ENCODE data around the gene ERMAP.
"Not testable (repeated sequence)": the region's sequence is repeated elsewhere in the genome, so short reads cannot be mapped to it uniquely, and the experiment has no call there.

The ERMAP gene

DNA sequence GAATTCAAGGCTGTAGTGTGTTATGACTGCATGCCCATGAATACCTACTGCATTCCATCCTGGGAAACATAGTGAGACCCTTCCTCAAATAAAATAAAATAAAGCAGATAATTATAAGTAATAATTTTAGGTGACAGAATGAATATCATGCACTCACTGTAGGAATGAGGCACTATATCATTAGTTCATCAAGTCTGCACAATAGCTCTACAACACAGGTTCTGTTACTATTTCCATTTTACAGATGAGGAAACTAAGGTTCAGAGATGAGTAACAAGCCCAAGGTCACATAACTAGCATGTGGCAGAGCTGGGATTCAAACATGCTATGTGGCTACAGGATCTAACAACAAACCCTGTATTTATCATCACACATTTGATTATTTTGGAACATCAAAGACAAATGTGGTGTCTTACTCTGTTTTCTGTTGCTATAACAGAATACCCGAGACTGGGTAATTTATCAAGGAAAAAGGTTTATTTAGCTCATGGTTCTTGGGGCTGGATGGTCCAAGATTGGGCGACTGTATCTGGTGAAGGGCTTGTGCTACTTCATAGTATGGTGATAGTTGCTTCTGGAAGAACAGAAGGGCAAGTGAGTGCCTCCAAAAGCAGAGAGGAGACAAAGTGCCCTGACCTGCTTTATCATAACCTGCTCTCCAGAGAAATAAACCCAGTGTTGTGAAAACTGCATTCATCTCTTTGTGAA, 24.7 kb downstream of the ERMAP start:
- DNase-seq (ENCODE audit: low read depth in 2 of 2, low spot score in 1 of 2), result no peak

DNA sequence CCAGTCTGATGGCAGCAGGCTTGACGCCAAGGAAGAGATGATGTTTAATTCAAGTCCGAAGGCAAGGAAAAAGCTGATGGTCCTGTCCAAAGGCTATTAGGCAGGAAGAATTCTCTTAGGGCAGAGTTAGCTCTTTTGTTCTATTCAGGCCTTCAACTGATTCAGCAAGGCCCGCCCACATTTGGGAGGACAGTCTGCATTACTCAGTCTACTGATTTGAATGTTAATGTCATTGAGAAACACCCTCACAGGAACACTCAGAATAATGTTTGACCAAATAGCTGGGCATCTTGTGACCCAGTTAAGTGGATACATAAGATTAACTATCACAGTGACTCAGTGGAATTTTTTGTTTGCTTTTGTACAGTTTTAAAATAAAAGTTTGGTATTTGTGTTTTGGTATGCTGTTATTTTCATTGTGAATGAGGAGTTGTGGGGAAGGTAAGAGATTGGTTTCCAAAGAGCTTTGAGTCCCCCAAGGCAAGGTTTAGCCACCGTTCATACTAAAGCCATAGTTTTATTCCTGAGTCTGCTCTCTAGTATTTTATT, 27.7 kb downstream of the ERMAP start:
- no peak for DNase-seq (ENCODE audit: low read depth in 2 of 2, low spot score in 1 of 2)

DNA sequence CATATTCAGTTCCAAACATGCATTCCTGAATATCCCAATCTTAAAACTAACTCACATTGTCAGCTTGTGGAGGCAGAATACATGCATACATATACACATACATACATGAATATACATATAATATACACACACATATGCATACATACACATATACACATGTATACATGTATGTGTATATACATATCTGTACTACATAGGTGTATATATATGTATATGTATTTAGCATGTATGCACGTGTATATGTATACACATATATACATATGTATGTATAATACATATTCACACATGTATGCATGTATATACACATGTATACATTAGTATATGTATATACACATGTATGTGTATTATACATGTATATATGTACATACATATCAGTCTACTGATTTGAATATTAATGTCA, 28.3 kb downstream of the ERMAP start:
- no peak for DNase-seq (ENCODE audit: low read depth in 2 of 2, low spot score in 1 of 2)

DNA sequence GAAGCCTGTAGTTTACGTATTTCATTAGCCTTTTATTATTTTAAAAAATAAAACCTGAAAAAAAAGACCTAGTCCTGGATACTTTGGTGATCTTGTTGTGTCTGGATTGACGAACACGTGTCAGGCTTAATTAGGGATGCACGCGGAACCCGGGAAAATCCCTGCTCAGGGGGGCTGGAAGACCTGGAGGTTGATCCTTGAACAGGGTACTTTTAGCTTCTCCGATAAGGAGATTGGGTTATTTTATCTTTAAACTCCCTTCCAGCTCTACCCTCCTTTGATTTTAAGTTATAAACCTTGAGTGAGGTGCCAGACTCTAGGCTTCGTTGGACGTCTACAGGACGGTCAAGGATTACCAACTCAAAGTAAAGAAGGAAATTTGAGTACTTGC, 28.9 kb downstream of the ERMAP start:
- DNase-seq (ENCODE audit: low read depth in 2 of 2, low spot score in 1 of 2), result no peak

DNA sequence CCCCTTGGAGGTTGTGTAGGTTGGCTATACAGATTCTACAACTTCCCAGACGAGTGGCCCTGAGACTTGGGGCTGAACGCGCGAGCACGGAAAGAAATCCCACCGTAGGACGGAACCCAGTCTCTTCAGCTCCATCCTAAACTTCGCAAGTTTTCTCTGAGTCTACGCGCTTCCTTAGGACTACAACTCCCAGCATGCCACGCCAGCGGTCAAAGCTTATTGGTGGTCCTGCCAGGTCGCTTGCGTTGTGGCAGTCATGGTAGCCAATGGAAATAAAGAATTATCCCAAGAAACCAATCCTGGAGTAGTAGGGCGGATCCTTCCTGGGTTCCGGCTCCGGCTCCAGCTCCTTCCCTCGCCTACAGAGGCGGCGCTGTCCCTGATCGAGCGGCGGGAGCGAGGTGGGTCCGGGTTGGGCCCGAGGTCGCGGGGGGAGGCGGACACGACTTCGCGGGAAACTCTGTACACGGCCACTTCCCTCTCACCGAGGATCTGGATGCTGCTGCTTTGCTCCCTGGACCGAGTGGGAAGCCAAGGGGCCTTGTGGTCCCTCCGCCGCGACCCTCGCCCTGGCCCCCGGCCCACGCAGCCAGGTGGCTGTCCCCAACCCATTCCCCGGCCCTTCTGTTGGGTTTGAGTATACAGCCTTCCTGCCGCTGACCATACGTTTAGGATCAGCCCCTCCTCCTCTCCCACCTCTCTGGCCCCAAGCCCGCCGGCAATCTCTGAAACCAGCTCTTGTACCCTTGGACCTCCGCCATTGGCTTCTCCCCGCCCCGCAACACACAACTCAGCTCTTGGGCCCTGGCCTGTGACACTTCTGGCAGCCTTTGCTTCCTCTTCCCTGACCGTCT, 29.6 kb downstream of the ERMAP start, which contains the start of gene ZNF691:
Gene ZNF691, plus strand, starts transcription at position 357 of the 854 bp plus-strand sequence. CDS start 3,046 bp downstream, outside the sequence.
- DNase-seq (ENCODE audit: low read depth in 2 of 2, low spot score in 1 of 2), result peak; percentile 64 to 79

DNA sequence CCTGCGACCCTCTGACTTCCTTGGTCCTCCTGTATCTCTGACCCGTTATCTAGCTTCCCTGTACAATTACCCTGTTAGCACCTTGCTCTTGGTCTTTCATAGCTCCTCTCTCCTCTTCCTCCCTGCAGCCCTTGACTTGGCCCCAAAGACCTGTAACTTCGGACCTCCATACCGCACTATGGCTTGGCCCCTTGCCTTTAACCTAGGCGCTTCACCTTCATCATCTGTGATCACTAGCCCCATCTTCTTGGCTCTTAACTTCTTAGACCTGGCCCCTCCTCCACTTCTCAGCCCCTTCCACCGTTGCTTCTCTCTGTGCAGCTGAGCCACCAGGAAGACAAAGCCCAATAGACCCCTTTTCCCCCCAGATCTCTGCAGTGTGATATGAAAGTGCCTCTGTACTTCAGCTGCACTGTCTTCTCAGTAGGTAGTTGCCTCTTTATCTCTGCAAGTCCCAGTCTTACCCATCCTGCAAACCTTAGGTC, 30.2 kb downstream of the ERMAP start:
- DNase-seq (ENCODE audit: low read depth in 2 of 2, low spot score in 1 of 2), result no peak

DNA sequence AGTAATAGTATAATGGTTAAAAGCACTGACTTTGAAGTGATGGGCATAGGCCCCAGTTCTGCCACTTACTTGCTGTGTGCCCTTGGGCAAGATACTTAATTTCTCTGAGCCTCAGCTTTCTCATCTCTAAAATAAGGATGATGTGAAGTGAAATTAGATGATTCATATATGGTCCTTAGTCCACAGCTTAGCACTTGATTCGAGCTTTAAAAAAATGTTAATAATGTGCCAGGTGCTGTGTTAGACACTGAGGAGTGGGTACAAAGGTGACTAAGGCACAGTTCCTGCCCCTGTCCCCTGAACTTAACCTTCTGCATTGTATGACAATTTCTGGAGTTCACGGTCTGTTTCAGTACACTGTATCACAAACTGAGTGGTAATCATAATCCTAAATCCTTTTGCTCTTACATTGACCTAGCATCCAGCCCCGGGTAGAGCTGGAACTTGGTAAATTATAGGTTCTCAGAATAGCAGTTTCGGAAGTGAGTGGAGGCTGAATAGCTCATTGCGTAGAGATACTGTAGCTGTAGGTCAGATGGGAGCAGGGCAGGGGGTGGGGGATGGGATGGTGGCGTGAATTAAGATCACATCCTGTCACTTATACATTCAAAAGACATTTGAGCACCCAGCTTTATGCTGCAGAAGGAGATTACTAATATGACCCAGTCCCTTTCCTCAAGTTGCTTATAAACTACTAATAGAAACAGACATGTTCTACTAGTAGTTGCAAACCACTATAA, 31.0 kb downstream of the ERMAP start:
- DNase-seq (ENCODE audit: low read depth in 2 of 2, low spot score in 1 of 2), result no peak

DNA sequence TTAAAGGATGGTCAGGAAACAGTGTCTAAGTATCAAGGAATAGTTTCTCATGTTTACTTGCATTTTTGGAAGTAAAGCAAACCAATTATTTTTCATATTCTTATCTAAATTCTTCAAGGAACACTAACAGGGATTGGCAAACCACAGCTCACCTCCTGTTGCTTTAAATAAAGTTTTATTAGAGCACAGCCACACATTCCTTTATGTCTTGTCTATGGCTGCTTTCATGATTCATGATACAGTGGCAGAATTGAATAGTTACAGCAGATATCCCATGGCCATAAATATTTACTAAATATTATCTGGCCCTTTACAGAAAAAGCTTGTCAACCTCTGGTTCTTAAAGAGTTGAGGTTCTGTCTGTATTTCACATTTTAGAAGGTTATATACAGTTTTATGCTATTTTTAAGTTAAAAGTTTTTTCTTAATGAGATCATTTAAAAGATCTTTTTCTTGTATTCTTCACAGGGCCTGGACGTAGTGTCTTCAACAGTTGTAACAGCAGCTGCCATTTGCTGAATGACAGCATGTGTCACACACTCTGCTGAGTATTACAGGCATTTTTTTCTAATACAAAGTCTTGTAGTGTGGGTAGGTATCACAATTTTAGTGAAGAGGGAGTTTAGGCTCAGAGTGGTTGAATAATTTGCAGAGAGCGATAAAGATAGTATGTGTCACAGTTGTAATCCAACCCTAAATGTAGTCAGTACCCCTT, 32.1 kb downstream of the ERMAP start:
- DNase-seq (ENCODE audit: low read depth in 2 of 2, low spot score in 1 of 2), result no peak

DNA sequence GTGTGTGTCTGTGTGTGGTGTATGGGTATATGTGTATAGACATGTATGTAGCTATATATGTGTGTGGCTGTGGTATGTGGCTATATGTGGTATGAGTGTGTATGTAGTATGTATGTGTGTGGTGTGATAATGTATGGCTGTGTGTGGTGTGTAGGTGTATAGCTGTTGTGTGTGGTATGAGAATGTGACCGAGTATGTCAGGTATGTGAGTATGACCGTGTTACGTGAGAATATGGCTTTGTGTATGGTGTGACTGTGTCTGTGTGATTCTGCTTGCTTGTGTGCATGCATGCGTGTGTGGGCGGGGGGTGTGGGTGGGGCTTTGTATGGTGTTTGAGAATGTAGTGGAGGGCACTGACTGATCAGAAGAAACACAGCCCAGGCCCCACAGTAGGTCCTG, 33.0 kb downstream of the ERMAP start:
- DNase-seq (ENCODE audit: low read depth in 2 of 2, low spot score in 1 of 2), result no peak

DNA sequence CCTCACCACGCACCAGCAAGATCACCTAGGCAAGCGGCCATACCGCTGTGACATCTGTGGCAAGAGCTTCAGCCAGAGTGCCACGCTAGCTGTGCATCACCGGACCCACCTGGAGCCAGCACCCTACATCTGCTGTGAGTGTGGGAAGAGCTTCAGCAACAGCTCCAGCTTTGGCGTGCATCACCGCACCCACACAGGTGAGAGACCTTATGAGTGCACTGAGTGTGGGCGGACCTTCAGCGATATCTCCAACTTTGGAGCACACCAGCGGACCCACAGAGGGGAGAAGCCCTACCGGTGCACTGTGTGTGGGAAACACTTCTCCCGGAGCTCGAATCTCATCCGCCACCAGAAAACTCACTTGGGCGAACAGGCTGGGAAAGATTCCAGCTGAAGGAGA, 34.5 kb downstream of the ERMAP start:
- DNase-seq (ENCODE audit: low read depth in 2 of 2, low spot score in 1 of 2), result no peak

DNA sequence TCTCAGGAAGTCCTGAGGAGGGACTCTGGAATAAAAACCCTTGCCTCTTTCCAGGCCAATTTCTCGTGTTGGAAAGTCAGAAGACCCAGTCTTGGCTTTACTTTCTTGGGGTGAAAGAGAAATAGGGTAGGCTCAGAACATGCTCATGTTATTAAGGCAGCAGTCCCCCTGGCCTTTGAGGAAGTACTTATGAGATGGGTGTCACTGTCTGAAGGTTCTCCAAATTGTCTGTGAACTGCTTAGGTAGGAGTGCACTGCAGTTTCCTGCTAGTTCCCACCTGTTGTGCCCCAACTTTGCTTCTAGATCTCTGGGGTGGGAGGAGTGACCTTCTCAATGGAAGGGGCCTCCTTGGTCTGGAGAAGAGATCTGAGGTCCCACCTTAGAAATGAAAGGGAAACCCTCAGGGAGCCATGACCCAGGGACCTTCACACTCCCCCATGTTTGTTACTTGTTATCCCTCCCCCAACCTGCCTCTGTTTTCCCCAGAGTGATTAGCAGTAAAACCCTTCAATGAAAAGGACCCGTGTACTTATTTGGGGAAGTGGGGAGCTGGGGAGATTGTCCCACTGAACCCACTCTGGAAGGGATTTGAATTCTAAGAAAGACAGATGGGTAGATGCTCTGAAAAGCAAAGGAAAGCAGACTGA, 35.2 kb downstream of the ERMAP start:
- no peak for DNase-seq (ENCODE audit: low read depth in 2 of 2, low spot score in 1 of 2)

DNA sequence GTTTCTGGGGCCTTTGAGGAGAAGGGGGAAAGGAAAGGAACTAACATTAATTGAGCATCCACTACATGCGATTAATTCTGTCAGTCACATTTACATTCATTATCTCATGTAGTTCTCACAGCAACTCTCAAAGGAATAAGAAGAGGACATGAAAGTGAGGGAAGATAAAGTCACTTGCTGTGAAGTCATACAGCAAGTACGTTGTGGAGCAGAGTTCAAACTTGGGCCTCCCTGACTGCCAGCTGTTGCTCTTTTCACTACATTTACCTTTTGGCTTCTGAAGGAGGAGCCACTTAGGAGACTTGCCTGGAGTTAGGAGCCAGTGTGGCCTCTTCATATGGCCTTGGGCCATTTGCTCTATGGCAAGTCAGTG, 35.7 kb downstream of the ERMAP start:
- no peak for DNase-seq (ENCODE audit: low read depth in 2 of 2, low spot score in 1 of 2)

DNA sequence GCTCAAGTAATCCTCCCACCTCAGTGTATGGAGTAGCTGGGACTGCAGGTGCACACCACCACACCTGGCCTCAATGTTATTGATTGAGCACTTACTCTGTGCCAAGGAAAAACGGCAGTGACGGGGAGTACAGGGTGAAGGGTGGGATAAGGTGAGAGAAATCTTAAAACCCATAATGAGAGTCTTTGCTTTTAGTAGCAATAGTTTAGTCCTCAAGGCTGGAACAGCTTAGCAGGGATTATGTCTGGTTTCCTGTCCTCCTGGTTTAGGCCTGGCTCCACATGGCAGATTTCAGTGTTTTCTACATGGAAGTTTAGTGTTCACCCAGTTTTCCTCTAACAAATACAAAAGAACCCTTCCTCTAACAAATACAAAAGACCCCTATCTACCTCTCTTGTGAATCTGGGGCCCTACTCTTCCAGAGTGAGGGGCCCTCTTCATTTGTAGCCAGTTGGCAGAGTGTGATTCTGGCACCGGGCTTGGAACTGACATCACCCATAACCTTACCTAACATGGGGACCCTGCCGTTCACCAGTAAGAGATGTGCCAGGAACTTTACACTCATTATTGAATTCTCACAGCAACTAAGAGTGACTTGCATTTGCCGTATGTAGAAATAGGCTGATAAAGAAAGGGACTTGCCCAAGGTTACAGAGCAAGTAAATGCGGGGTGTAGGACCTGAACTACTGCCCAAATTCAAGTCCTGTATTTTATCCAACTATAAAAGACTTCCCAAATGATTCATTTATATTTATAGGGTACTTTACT, 36.4 kb downstream of the ERMAP start:
- DNase-seq (ENCODE audit: low read depth in 2 of 2, low spot score in 1 of 2), result no peak

DNA sequence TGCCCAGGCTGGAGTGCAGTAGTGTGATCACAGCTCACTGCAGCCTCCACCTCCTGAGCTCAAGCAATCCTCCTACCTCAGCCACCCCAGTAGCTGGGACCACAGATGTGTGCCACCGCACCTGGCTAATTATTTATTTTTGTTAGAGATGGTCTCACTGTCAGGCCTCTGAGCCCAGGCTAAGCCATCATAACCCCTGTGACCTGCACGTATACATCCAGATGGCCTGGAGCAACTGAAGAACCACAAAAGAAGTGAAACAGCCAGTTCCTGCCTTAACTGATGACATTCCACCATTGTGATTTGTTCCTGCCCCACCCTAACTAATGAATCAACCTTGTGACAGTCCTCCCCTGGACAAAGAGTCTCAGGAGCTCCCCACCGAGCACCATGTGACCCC, 39.6 kb downstream of the ERMAP start:
- not testable (repeated sequence) for DNase-seq (ENCODE audit: low read depth in 2 of 2, low spot score in 1 of 2)

DNA sequence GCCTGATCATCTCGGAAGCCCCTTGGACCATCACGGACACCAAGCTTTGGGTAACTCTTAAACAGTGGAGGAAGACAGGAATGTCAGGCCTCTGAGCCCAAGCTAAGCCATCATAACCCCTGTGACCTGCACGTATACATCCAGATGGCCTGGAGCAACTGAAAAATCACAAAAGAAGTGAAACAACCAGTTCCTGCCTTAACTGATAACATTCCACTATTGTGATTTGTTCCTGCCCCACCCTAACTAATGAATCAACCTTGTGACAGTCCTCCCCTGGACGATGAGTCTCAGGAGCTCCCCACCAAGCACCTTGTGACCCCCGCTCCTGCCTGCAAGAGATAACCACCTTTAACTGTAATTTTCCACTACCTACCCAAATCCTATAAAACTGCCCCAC, 42.4 kb downstream of the ERMAP start:
- DNase-seq (ENCODE audit: low read depth in 2 of 2, low spot score in 1 of 2), result not testable (repeated sequence)

DNA sequence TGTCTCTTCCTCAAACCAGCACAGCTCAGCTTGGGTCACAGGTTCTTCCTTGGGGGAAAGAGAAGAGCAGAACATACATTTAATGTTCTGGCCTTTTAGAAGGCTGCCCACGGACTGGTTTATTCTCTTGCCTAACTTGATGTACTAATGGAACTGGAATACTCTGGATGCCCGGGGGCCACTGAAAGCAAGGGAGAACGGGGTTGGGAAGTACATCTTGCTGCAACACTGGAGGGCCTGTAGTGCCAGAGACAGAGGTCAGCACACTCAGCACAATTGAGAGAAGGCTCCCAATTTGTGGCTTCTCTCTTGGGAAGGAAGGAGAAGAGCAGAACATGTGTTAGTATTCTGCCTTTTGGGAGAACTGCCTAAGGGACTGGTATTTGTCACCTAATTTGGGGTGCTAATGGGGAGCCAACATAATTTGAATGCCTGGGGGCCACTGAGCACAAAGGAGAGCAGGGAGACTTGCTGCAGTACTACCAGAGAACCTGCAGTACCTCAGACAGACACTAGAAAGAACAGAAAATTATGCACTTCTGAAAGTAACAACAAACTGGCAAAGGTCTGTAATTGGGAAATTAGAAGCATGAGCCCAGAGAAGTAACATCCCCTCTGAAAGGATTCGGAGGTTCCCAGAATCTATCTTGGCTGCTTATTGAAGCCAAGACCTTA, 43.6 kb downstream of the ERMAP start:
- DNase-seq (ENCODE audit: low read depth in 2 of 2, low spot score in 1 of 2), result no peak

DNA sequence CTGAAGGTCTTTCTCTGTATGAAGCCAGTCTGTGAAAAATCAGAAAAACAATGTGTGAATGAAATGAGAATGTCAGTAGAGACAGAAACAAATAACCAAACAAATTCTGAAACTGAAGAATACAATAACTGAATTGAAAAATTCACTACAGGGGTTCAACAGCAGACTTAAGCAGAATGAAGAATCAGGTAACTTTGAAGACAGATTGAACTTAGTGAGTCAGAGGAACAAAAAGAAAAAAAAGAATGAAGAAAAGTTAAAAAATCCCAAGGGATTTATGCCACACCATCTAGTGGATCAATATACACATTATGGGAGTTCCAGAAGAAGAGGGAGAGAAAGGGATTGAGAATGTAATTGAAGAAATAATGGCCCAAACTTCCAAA, 44.1 kb downstream of the ERMAP start:
- DNase-seq (ENCODE audit: low read depth in 2 of 2, low spot score in 1 of 2), result no peak

DNA sequence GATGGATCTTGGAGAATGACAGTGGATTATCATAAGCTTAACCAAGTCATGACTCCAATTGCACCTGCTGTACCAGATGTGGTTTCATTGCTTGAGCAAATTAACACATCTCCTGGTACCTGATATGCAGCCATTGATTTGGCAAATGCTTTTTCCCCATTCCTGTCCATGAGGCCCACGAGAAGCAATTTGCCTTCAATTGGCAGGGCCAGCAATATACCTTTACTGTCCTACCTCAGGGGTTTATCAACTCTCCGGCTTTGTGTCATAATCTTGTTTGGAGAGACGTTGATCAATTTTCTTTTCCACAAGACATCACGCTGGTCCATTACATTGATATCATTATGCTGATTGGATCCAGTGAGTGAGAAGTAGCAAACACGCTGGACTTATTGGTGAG, 49.6 kb downstream of the ERMAP start:
- no peak for DNase-seq (ENCODE audit: low read depth in 2 of 2, low spot score in 1 of 2)

DNA sequence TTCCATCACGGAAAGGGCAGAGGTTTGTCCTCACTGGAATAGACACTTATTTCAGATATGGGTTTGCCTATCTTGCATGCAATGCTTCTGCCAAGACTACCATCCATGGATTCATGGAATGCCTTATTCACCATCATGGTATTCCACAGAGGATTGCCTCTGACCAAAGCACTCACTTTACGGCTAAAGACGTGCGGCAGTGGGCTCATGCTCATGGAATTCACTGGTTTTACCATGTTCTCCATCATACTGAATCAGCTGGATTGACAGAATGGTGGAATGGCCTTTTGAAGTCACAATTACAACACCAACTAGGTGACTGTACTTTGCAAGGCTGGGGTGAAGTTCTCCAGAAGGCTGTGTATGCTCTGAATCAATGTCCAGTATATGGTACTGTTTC, 51.5 kb downstream of the ERMAP start:
- not testable (repeated sequence) for DNase-seq (ENCODE audit: low read depth in 2 of 2, low spot score in 1 of 2)
